Hematopoietic multipotent progenitor cell treated with erythropoietin and hydrocortisone succinate and interleukin-3 and kit ligand, for 6 days (in vitro differentiated cells): ENCODE measurements around the gene PLEKHM1.
"Not testable (repeated sequence)": the region's sequence is repeated elsewhere in the genome, so short reads cannot be mapped to it uniquely, and the experiment has no call there.

Experiments
- DNase-seq: peaks from one replicate; pipeline ENCODE4 v3.0.0-alpha.2; 2015

The PLEKHM1 gene

GRCh38 chr17:45460422-45460821 is 30.1 kb downstream of the PLEKHM1 start:
- not testable (repeated sequence) for DNase-seq

GRCh38 chr17:45454341-45454740 is 36.2 kb downstream of the PLEKHM1 start:
- not testable (repeated sequence) for DNase-seq

DNA sequence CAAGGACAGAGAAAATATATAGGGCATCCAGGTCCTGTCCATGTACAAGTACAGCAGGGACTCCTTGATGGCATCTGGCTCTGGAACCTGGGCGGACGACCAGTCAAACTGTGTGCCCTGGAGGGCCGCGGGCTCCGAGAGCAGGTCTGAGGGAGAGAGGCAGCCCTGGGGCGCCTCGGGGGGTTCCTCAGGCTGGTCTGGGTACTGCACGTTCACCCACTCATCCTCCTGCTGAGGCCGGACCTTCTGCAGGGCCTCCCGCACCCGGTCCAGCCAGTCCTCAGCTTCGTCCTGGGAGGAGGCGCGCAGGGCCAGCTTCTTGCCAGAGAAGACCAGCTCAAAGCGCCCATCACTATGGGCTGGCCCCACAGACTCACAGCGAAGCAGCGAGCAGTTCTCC is 36.8 kb downstream of the PLEKHM1 start:
- DNase-seq = not testable (repeated sequence)

DNA sequence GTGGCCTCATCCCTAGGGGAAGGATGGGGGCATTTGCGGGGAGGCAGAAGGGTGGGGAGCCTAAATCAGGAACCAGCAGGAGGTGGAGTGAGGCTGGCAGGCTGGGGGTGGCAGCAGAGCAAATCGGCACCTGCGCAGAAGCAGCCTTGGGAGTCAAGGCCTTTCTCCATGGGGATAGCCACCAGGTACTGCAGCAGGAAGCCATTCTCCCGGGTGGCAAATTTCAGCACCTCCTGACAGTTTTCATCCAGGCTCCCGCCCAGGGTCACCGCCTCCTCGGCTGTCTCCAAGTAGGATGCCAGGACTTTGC is 37.3 kb downstream of the PLEKHM1 start:
- not testable (repeated sequence) for DNase-seq

DNA sequence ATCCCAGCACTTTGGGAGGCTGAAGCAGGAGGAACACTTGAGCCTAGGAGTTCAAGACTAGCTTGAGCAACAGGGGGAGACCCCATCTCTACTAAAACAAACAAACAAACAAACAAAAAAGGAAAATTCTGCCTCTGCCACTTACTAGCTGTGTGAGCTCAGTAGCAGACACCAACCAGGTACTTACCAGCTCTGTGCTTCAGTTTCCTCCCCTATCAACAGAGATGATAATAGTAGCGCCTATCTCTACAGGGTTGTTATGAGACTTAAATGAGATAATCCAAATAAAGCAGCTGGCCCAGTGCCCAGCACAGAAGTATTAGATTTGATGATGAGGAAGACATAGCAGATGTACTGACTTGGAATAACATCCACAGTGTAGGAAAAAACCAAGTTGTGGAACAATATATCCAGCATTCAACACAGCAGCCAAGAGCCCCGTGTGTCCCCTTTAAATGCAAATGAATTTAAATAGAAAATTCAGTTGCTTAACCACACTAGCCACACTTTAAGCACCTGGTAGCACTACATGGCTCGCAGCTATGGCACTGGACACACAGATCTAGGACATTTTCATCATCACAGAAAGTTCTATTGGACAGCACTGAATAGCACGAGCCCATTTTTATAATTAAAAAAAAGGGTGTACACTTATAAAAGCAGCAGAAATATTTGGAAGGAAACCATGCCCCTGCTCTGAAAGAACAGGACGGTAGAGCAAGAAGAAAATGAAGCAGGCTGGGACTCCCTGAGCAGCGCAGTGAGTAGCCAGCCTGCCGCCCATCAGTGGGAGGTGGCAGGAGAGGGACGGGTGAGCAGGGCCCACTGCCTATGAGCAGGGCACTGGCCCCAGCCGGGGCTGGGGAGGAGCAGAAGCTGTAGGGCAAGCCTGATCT is 37.9 kb downstream of the PLEKHM1 start:
- DNase-seq = not testable (repeated sequence)

DNA sequence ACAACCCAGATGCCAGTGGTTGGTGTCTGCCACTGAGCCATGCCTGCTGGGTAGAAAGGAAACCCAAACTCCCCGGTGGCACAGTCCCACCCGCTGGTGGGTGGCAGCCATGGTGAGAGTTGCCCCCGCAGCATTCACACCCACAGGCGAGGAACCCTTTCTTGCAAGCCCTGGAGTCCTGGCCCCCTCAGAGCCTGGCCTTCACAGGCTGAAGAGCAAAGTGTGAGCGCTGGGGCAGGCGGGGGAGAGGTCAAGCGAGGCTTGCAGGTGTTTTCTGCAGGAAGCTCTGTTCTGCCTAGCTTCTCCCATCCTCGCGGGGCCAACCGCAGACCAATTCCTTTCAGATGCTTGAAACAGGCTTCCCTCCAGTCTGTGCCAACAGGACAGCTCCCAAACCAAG is 38.9 kb downstream of the PLEKHM1 start:
- not testable (repeated sequence) for DNase-seq

- peak; percentile 20 for DNase-seq
Measured at GRCh38 chr17:45451131-45451530, 39.4 kb downstream of the PLEKHM1 start.

- not testable (repeated sequence) for DNase-seq
Measured at GRCh38 chr17:45449708-45450329, 40.7 kb downstream of the PLEKHM1 start.

GRCh38 chr17:45449260-45449659 is 41.3 kb downstream of the PLEKHM1 start:
- DNase-seq = not testable (repeated sequence)

DNA sequence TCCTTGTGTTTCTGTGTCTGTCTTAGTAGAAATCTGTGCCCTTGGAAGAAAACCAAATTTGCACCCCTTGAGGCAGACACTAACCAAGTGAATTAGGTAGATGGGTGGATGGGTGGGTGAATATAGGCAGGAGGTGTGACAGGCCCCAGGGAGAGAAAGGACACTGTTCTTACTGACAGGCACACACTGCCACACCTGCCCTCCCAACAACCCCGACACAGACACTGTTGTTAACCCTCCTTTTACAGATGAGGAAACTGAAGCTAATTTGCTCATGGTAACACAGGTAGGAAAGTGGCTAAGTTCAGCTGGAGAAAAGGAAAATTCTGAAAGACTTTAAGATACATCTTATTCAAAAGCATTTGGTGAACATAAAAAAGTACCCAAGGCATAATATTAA is 42.0 kb downstream of the PLEKHM1 start:
- not testable (repeated sequence) for DNase-seq

DNA sequence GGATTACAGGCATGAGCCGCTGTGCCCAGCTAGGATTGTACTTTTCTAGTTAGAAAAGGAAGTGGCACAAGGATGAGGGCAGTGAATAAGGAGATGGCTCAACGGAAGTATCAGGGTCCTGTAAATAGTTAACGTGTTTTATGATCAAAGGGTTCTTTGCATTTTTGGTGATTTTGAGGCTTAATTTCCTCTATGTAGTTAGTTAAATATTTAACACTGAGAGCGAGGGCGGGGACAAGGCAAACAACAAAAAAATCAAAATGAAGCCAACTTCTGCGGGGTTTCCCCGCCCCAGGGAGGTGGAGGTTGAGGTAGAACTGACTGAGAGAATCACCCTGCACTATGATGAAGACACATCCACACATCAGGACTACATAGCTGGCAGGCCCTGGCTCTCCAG is 42.5 kb downstream of the PLEKHM1 start:
- not testable (repeated sequence) for DNase-seq

GRCh38 chr17:45447650-45448049 is 42.9 kb downstream of the PLEKHM1 start:
- DNase-seq = not testable (repeated sequence)

DNA sequence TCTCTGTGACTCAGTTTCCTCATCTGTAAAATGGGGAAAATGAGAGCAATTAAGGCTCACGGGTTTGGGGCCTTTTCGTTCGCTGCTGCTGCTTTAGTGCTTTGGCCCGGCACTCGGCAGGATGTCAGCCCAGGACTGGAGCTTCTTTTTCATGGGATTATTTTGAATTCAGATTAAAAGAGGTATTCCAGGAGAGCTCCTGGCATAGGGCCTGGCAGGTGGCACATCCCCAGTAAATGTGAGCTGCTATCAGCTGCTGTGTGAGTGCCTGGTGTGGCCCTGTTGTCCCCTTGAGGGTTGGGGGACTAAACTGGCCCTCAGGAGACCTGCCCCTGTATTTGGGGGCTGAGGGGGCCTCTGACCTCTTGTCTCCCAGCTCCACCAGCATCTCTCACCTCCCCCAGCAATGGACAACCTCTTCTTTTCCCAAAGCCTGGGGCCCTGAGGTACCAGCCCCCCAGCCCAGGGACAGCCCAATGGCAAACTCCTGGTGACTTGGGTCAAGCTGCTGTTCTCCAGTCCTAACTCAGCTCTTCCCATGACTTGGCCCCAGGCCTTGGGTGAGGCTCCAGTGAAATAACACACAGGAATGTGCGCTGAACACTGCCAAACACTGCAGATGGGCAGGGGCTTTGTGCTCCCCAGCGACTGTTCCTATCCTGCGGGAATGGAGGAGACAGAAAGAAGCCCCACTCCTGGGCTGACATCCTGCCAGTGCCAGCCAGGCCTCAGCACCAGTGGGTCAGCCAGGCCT is 43.5 kb downstream of the PLEKHM1 start:
- not testable (repeated sequence) for DNase-seq

DNA sequence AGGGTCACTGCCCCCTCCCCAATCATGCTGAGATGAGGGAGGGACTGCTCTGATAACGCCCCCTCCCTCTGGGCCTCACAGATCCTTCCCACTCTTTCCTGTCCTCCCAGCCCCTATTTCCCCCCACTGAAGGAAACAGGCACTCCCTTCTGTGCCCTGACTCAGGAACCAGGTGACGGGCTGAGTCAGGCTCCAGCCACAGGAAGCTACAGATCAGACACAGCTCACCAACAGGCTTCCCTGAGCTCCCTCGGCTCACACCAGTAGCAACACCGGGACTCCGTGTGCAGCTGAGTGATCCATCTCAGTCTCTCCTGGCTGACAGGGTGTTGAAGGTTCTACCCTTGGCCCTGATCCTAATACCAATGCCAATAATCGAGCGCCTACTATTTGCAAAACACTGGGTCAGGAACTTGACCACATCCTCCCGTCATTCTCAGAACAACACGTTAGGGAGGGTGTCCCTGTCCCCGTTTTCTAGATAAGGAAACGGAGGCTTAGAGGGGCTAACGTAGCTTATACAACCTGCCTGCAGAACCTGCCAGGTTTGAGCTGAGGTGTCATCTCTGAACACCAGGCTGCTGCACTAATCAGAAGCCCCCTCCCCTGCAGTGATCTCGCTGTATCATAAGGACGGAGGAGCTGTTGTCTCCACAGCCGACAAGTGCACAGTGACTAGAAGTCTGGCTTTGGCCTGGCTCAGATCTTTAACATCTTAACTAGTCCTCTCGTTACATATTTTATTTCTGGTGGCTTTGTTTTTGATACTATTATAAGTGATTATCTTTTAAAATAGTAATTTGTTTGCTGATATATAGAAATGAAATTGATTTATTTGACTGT is 44.4 kb downstream of the PLEKHM1 start:
- peak; percentile 60 for DNase-seq

GRCh38 chr17:45444856-45445820 is 45.4 kb downstream of the PLEKHM1 start:
- not testable (repeated sequence) for DNase-seq

DNA sequence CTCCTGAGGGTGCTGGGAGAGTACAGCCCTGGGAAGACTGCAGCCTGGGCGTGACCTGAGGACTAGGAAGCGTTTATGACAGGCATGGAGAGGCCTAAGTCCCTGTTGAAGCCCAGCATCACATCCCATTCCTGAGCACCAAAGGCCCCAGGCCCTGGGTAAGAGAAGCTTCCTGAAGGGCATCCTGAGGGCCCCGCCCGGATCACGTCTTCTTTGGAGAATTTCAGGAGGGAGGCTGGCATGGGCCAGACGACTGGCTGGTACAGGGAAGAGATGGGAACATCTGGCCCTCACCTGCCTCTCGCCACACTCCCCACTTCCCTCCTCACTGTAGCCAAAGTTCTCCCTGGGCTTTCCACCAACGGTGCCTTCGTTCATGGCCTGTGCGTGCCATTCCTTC is 46.2 kb downstream of the PLEKHM1 start:
- not testable (repeated sequence) for DNase-seq

GRCh38 chr17:45443371-45444260 is 46.9 kb downstream of the PLEKHM1 start:
- not testable (repeated sequence) for DNase-seq

GRCh38 chr17:45441526-45442310 is 48.8 kb downstream of the PLEKHM1 start:
- no peak for DNase-seq

DNA sequence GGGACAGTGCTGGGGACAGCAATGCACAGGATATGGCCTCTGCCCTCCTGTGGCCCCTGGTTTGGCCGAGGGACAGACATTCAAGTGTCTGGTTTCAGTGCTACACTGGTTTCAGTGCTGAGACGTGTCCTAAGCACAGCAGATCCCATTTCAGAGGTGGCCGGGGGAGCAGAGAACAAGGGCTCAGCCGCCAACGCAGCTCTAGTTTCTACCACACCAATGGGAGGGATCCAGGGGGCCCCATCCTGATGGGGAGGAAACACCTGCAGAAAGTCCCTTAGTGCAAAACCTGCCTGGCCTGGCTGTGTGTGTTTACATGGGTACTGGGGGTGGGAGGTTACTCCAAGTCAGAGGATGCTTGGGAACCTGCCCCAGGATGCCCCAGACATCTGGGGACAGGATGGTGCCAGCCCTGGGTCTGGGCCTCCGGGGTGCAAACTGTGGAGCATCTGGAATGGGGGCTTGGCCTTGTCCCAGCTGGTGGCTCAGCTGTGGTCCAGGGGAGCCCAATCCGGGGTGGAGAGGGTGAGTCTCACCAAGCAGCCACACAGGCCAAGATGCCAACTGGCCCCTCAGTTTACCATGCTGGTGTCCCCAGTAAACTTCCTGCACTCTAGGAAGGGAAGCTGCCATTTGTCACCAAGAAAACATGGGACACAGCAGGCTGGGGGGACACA is 49.5 kb downstream of the PLEKHM1 start:
- DNase-seq = peak; percentile 2
